B cell (primary cell): Measurements from ENCODE around the gene DUSP23.

Experiments used
- CTCF ChIP-seq: fragments of 200-600 bp; IDR thresholded peaks from one replicate; pipeline ENCODE4 v1.8.0; 2022; ENCODE audit warnings: antibody characterized with exemption, mild to moderate bottlenecking
- EZH2 ChIP-seq: IDR thresholded peaks from 2 replicates; pipeline ENCODE4 v1.6.1; 2012; ENCODE audit warnings: borderline replicate concordance, low read depth, mild to moderate bottlenecking, moderate library complexity, low read length; ENCODE audit not compliant: insufficient read depth, poor library complexity, severe bottlenecking

DNA sequence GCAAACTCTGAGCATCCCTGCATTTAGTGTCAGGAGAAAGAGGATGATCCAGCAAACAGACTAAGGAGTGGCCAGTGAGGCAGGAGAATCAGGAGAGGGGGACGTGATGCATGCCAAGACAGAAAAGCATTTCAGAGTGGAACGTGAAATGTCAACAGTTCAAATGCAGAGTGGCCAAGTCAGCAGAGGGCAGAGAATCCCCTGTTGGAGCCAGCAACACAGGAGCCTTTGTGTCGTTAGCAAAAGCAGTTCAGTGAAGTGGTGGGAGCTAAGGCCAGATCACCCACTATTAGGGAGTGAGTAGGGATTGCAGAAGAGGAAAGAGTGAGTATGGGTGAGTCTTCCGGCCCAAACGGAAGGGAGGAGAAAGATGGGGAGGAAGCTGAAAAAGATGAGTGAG lies 14.8 kb downstream of the DUSP23 start:
- TF ChIP-seq CTCF (no peak), EZH2 (no peak)
